Fibroblast of lung (primary cell): ENCODE data around the gene TCF12.

Experiments used
- EZH2 ChIP-seq: IDR thresholded peaks from 2 replicates; pipeline ENCODE4 v1.5.1; 2012; ENCODE audit warnings: low read length, control low read depth, mild to moderate bottlenecking; ENCODE audit errors: missing control alignments
- TF ChIP-seq, protein P1 (sequence below), 2 donors: IDR thresholded peaks in 1 of 2; conservative IDR thresholded peaks in 1 of 2; 1 replicate in 1 of 2; 2 replicates in 1 of 2; pipeline ENCODE4 v1.5.1; 2011 to 2012; ENCODE audit warnings: low read length in 2 of 2, control low read depth in 1 of 2, inconsistent platforms in 1 of 2, low read depth in 1 of 2, mild to moderate bottlenecking in 1 of 2

DNA sequence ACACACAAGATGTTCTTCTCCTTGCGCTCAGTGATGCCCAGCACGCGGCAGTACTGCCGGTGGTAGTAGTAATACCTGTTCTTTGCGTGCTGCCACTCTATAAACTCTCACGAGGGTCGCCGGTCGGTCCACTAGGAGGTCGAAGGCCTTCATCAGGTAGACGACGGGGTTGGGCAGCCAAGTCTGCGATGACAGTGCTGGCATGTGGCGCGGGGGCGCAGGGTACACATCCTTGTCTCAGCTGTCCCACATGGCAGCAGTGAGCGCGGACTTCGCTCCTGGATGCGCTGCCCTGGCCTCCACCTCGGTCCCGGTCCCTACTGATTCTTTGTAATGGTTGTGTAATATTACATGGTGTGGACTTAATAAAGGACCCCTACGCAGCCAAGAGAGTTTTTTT is 407.8 kb downstream of the TCF12 start:
- no peak for TF ChIP-seq EZH2
- TF ChIP-seq, protein P1, sequence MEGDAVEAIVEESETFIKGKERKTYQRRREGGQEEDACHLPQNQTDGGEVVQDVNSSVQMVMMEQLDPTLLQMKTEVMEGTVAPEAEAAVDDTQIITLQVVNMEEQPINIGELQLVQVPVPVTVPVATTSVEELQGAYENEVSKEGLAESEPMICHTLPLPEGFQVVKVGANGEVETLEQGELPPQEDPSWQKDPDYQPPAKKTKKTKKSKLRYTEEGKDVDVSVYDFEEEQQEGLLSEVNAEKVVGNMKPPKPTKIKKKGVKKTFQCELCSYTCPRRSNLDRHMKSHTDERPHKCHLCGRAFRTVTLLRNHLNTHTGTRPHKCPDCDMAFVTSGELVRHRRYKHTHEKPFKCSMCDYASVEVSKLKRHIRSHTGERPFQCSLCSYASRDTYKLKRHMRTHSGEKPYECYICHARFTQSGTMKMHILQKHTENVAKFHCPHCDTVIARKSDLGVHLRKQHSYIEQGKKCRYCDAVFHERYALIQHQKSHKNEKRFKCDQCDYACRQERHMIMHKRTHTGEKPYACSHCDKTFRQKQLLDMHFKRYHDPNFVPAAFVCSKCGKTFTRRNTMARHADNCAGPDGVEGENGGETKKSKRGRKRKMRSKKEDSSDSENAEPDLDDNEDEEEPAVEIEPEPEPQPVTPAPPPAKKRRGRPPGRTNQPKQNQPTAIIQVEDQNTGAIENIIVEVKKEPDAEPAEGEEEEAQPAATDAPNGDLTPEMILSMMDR (conservative IDR thresholded peaks at IDR 0.05 in 1 of 2, IDR thresholded peaks at IDR 0.05 in 1 of 2; ENCODE audit: low read depth in 1 of 2, low read length in 2 of 2), result no peak
